HEK293T (cell line): ENCODE results near the gene DHX16.

Experiments
- ARNT ChIP-seq: fragments of 450-650 bp; IDR thresholded peaks from 2 replicates; pipeline ENCODE4 v1.6.1; 2017; ENCODE audit warnings: mild to moderate bottlenecking
- FOXM1 ChIP-seq: fragments of 450-650 bp; IDR thresholded peaks from 2 replicates; pipeline ENCODE4 v1.6.1; 2017; ENCODE audit warnings: mild to moderate bottlenecking, borderline replicate concordance
- SUZ12 ChIP-seq: fragments of 450-650 bp; IDR thresholded peaks from 2 replicates; pipeline ENCODE4 v1.6.1; 2016; ENCODE audit warnings: mild to moderate bottlenecking
- ZNF384 ChIP-seq: fragments of 450-650 bp; IDR thresholded peaks from 2 replicates; pipeline ENCODE4 v1.6.1; 2016

- TF ChIP-seq ARNT (no peak), ZNF384 (no peak), FOXM1 (no peak), SUZ12 (no peak)
Observed at GRCh38 chr6:30619561-30619960, 53.2 kb downstream of the DHX16 start.
